OCI-LY7 (cell line): ENCODE measurements around the gene CST3. TPM values are rescaled to one million over a fixed set of nuclear protein-coding genes. Genes with fewer than 3 reads are reported as not detected.
"Not testable (repeated sequence)": the region's sequence is repeated elsewhere in the genome, so short reads cannot be mapped to it uniquely, and the experiment has no call there.

Source experiments
- BruUV-seq: library from RNA; stranded (reverse); fragments of 400-500 nt; replicated peaks from 2 replicates; lab custom pipeline; 2021; lab: Mats Ljungman, UMichigan
- CTCF ChIA-PET: fragments of 300-600 bp; sonication (Branson Sonifier 250); formaldehyde crosslinking; loops from one replicate; lab custom pipeline; 2022; ENCODE audit warnings: antibody characterized with exemption; ENCODE audit not compliant: unreplicated experiment; lab: Charles Lee
- POLR2A ChIA-PET: fragments of 300-600 bp; sonication (Branson Sonifier 250); formaldehyde crosslinking; loops from one replicate; lab custom pipeline; 2022; ENCODE audit warnings: antibody characterized with exemption; lab: Charles Lee
- DNase-seq: peaks from one replicate; pipeline ENCODE4 v3.0.0-alpha.2; 2015; ENCODE audit warnings: low spot score
- H2AFZ ChIP-seq: fragments of 200-600 bp; sonication (generic), shearing (Covaris generic); 2 replicates; pipeline ENCODE4 v1.6.1; 2014; ENCODE audit warnings: mild to moderate bottlenecking, antibody characterized with exemption, low read length, moderate library complexity
- H3K27ac ChIP-seq: fragments of 200-600 bp; sonication (generic); 2 replicates; pipeline ENCODE4 v1.5.1; 2014; ENCODE audit warnings: mixed run types, low read depth, mild to moderate bottlenecking, moderate library complexity, low read length, inconsistent platforms; ENCODE audit not compliant: poor library complexity, severe bottlenecking
- H3K36me3 ChIP-seq: fragments of 200-600 bp; sonication (generic); 2 replicates; pipeline ENCODE4 v1.6.1; 2014; ENCODE audit warnings: mild to moderate bottlenecking, antibody characterized with exemption, low read length, moderate library complexity, mixed read lengths; ENCODE audit not compliant: insufficient read depth
- H3K4me1 ChIP-seq: fragments of 200-600 bp; sonication (generic); 2 replicates; pipeline ENCODE4 v1.5.1; 2014; ENCODE audit warnings: mild to moderate bottlenecking, low read length; ENCODE audit not compliant: insufficient read depth, poor library complexity, severe bottlenecking
- H3K4me2 ChIP-seq: fragments of 200-600 bp; sonication (generic); 2 replicates; pipeline ENCODE4 v1.6.1; 2014; ENCODE audit warnings: mild to moderate bottlenecking, low read length
- H3K4me3 ChIP-seq: fragments of 200-600 bp; sonication (generic); 2 replicates; pipeline ENCODE4 v1.5.1; 2014; ENCODE audit warnings: mild to moderate bottlenecking, low read depth, low read length; ENCODE audit not compliant: poor library complexity, severe bottlenecking
- H3K79me2 ChIP-seq: fragments of 200-600 bp; sonication (generic); 2 replicates; pipeline ENCODE4 v1.6.1; 2016; ENCODE audit warnings: low read depth, mild to moderate bottlenecking, low read length, moderate library complexity, mixed read lengths; ENCODE audit not compliant: insufficient read depth
- H3K9me2 ChIP-seq: fragments of 200-600 bp; sonication (generic); 2 replicates; pipeline ENCODE4 v1.6.1; 2016; ENCODE audit warnings: mild to moderate bottlenecking, low read length, mixed read lengths; ENCODE audit not compliant: insufficient read depth
- H3K9me3 ChIP-seq: fragments of 200-600 bp; sonication (generic); 2 replicates; pipeline ENCODE4 v1.6.1; 2014; ENCODE audit warnings: mild to moderate bottlenecking, mixed run types, low read length, mixed read lengths
- H4K20me1 ChIP-seq: fragments of 200-600 bp; sonication (generic); 2 replicates; pipeline ENCODE4 v1.6.1; 2014; ENCODE audit warnings: mild to moderate bottlenecking, antibody characterized with exemption, low read length, moderate library complexity, mixed read lengths; ENCODE audit not compliant: insufficient read depth
- CTCF ChIP-seq: fragments of 200-600 bp; sonication (generic); conservative IDR thresholded peaks from 2 replicates; pipeline ENCODE4 v1.5.1; 2014; ENCODE audit warnings: mild to moderate bottlenecking, antibody characterized with exemption, low read length, moderate library complexity, mixed read lengths
- EZH2phosphoT487 ChIP-seq: fragments of 200-600 bp; sonication (generic); IDR thresholded peaks from 2 replicates; pipeline ENCODE4 v1.6.1; 2018; ENCODE audit warnings: low read depth, borderline replicate concordance, mild to moderate bottlenecking, mixed run types, antibody characterized with exemption, low read length, moderate library complexity, mixed read lengths
- intact Hi-C: fragments of 100-400 bp; cut with micrococcal nuclease; formaldehyde crosslinking; loops from one replicate; pipeline ENCODE4 v1.10.0; 2022; ENCODE audit not compliant: unreplicated experiment
- total RNA-seq, 2 experiments: library from RNA; depleted of rRNA in 1 of 2; stranded (reverse); fragments of >200 nt in 1 of 2; shearing (Covaris generic) in 1 of 2; gene quantifications; 2 replicates each; pipeline ENCODE4 v1.2.3, GENCODE V29; 2014 to 2022

The CST3 gene
- total RNA-seq, 2 experiments from 2014 or later: not detected

- DNase-seq: no peak
- intact Hi-C loops: no loop called here
- CTCF ChIA-PET: no interaction called here
- Histone ChIP-seq H3K79me2 (no peaks in the 10 kb centered on the region), H3K9me3 (no peaks in the 10 kb centered on the region), H3K4me3 (no peak overlapping the region), H3K4me2 (no peak overlapping the region), H4K20me1 (no peaks in the 10 kb centered on the region), H3K4me1 (no peaks in the 10 kb centered on the region), H3K9me2 (no peaks in the 10 kb centered on the region), H2AFZ (no peak overlapping the region), H3K27ac (no peak overlapping the region), H3K36me3 (no peaks in the 10 kb centered on the region)
- POLR2A ChIA-PET: no interaction called here
- no peak for TF ChIP-seq CTCF
- TF ChIP-seq EZH2phosphoT487: no peak
- BruUV-seq: no TSS peak
Measured at GRCh38 chr20:23636182-23636907, 1.4 kb downstream of the CST3 start.

DNA sequence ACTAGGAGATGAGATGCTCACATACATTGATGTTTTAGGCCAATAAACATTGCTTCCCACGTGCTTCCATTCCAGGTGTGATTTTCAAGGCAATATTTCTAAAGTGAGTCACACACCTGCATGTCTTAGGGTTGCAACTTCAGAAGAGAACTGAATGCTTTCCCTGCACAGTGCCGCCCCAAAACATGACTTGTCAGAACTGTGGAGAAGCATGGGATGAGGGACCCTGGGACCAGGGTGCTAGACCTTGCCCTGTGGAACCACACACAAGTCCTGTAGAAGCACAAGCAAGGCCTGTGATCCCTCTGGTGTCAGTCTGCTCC lies 2.0 kb downstream of the CST3 start:
- H3K27ac ChIP-seq, H3K4me3 ChIP-seq, H2AFZ ChIP-seq, CTCF ChIA-PET, H3K9me3 ChIP-seq, H3K4me1 ChIP-seq, POLR2A ChIA-PET, intact Hi-C loops, H3K9me2 ChIP-seq, H3K79me2 ChIP-seq, H4K20me1 ChIP-seq, H3K36me3 ChIP-seq, H3K4me2 ChIP-seq, DNase-seq, BruUV-seq: not testable (repeated sequence)

- H3K9me2 ChIP-seq: no peaks in the 10 kb centered on the region
- no peak overlapping the region for H2AFZ ChIP-seq
- ChIA-PET POLR2A (interaction anchor here (0.6 kb wide), 1 partner anchor 14 kb away, joined by 3 read pairs; no protein-coding TSS in a partner anchor), CTCF (no interaction called here)
- no peak overlapping the region for H3K4me3 ChIP-seq
- TF ChIP-seq CTCF (no peak), EZH2phosphoT487 (no peak)
- no peaks in the 10 kb centered on the region for H3K79me2 ChIP-seq
- no peak for DNase-seq
- H3K9me3 ChIP-seq: no peaks in the 10 kb centered on the region
- H3K4me2 ChIP-seq: no peak overlapping the region
- no peaks in the 10 kb centered on the region for H4K20me1 ChIP-seq
- intact Hi-C loops: no loop called here
- no peak overlapping the region for H3K27ac ChIP-seq
- H3K36me3 ChIP-seq: no peaks in the 10 kb centered on the region
- no peaks in the 10 kb centered on the region for H3K4me1 ChIP-seq
- BruUV-seq: no TSS peak
Measured at GRCh38 chr20:23634985-23635767, 2.6 kb downstream of the CST3 start.
